ENCODE results near the gene ATXN10.

ATXN10 gene

DNA sequence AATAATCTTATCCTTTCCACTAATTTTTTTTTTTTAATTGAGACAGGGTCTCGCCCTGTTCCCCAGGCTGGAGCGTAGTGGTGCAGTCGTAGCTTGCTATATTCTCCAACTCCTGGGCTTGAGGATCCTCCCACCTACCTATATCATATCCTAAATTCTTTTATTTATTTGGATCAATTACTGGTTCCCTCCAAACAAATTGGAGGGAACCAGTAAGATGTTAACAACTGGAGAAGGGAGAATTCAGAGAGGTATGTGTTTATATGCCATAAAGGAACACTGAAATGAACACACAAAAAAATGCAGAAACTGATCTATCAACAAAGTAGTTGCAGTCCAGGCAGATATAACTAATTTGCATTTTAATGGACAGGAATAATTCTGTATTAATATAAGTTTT lies 63.6 kb downstream of the ATXN10 start:
- no peak for DNase-seq (ENCODE audit: extremely low read depth, low read depth)
- TF ChIP-seq, protein P1, sequence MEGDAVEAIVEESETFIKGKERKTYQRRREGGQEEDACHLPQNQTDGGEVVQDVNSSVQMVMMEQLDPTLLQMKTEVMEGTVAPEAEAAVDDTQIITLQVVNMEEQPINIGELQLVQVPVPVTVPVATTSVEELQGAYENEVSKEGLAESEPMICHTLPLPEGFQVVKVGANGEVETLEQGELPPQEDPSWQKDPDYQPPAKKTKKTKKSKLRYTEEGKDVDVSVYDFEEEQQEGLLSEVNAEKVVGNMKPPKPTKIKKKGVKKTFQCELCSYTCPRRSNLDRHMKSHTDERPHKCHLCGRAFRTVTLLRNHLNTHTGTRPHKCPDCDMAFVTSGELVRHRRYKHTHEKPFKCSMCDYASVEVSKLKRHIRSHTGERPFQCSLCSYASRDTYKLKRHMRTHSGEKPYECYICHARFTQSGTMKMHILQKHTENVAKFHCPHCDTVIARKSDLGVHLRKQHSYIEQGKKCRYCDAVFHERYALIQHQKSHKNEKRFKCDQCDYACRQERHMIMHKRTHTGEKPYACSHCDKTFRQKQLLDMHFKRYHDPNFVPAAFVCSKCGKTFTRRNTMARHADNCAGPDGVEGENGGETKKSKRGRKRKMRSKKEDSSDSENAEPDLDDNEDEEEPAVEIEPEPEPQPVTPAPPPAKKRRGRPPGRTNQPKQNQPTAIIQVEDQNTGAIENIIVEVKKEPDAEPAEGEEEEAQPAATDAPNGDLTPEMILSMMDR (IDR thresholded peaks at IDR 0.05; ENCODE audit: low read depth, low read length) = no peak

DNA sequence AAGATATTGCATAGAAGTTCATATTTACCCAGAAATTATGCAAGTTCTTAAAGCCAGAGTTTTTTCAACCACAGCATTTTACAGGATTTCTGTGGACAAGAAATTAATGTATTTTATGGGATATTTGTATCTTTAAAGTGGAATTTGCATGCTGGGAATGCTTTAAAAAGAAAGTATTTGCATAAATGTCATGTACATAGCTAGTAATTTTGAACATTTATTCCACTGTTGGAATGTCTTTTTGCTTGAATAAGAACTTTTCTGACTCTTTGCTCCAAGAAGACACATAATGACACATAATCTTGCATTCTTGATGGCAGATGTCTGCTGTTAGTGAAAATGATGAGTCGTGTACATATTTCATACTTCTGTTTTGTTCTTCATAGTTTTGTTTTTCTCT lies 66.6 kb downstream of the ATXN10 start:
- TF ChIP-seq, protein P1 (IDR thresholded peaks at IDR 0.05; ENCODE audit: low read depth, low read length) = no peak
- no peak for DNase-seq (ENCODE audit: extremely low read depth, low read depth)

DNA sequence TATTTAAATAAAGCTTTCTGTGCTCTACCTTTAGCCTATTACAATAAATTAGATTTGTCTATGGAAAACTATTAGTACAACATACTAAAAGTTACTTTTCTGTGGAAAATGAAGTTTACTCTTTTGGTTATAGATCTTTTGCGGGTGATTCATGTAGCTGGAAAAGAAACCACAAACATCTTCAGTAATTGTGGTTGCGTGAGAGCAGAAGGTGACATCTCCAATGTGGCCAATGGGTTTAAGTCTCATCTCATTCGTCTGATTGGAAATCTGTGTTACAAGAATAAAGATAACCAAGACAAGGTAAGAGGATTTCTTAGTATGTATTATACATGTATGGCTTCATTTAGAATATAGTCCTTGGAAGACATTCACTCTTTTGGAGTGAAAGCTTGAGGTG lies 68.6 kb downstream of the ATXN10 start:
- DNase-seq (ENCODE audit: extremely low read depth, low read depth) = no peak
- TF ChIP-seq, protein P1 (IDR thresholded peaks at IDR 0.05; ENCODE audit: low read depth, low read length) = no peak

DNA sequence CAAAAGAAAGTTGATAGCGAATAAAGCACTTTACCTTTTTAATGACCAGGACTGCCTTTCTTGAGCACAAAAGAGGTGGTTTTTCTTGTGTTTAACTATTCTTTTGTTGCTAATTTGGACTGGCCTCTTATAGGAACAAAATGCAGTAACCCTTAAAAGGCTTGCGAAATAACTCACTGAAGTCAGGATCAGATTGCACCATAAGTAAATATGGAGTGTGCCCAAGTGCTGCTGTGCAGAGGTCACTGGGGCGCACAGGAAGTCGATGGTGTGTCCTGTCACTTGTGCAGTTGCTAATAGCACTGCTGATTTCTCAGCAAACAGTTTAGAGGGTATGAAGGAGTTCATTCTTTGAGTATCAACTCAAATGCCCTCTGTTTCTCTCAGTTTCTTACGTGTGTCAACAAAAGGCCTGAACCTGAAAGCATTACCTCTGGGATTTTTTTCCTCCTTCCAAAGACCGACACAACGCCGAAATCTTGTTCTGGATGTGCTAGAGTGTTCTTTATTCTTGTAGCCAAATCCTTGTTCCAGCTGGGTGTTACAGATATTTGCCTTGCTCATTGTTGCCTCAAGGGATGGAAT lies 71.3 kb downstream of the ATXN10 start:
- DNase-seq (ENCODE audit: extremely low read depth, low read depth) = peak; percentile 28
- TF ChIP-seq, protein P1 (IDR thresholded peaks at IDR 0.05; ENCODE audit: low read depth, low read length) = no peak

DNA sequence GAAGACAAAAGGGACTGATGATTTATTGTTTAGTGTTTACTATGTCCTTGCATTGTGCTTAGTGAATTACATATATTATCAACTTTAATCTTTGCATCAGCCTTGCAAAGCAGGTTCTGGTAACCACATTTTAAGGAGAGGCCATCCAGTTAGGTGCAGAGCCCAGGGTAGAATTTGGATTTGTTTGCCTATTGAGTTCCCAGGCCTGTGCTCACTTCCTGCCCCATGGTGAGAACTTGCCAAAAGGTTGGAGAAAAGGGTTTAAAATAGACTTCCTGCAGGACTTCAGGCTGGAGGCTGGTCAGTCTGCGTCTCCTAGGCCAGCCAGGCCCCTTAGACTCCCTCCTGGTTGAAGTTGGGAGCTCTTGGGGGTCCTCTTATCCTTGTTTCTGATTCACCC lies 72.1 kb downstream of the ATXN10 start:
- DNase-seq (ENCODE audit: extremely low read depth, low read depth) = no peak

DNA sequence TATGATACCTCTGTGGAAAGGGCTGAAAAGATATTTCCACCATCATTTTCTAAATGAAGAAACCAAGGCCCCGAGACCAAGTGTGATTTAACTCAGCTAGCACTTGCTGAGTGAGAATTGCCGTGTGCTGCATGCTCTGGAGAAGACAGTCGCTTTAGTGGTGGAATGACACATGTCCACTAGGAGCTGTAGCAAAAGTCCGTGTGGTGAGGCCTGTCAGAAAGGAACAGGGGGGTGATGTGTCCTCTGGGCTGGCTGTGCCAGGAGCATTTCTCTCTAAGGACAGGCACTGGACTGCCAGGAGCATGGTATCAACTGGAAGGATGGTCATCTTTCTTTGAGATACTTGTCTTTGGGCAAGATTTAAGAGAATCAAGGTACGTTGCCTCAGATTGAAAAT lies 72.8 kb downstream of the ATXN10 start:
- DNase-seq (ENCODE audit: extremely low read depth, low read depth) = no peak
- TF ChIP-seq, protein P1 (IDR thresholded peaks at IDR 0.05; ENCODE audit: low read depth, low read length) = no peak

More for the DNA sequence above, 72.1 kb downstream of the ATXN10 start:
- TF ChIP-seq, protein P1 (IDR thresholded peaks at IDR 0.05; ENCODE audit: low read depth, low read length) = no peak

DNA sequence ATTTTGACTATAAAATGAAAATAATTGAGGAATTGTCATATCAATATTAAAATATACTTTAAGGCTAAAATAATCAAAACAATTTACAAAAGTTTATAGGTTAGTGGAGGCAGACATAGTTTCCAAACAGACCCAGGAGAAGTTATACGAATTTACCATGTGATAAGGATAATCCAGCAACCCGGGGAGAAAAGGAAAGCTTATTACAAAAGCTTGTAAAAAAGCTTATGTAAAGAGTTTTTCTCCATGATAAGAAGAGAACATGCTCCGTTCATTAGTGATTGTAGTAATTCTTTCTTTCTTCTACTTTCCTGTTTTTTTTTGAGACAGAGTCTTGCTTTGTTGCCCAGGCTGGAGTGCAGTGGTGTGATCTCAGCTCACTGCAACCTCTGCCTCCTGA lies 79.0 kb downstream of the ATXN10 start:
- no peak for DNase-seq (ENCODE audit: extremely low read depth, low read depth)
- TF ChIP-seq, protein P1 (IDR thresholded peaks at IDR 0.05; ENCODE audit: low read depth, low read length) = no peak

Measured in AG09319 (cell line).